Measurements from ENCODE around the gene DDX6. TPM values are rescaled to one million over a fixed set of nuclear protein-coding genes. Genes with fewer than 3 reads are reported as not detected.

The DDX6 gene
- polyA plus RNA-seq, 2 of the 4 experiments (the other 2 are of a cell fraction), result 36.3 to 41.4 TPM

DNA sequence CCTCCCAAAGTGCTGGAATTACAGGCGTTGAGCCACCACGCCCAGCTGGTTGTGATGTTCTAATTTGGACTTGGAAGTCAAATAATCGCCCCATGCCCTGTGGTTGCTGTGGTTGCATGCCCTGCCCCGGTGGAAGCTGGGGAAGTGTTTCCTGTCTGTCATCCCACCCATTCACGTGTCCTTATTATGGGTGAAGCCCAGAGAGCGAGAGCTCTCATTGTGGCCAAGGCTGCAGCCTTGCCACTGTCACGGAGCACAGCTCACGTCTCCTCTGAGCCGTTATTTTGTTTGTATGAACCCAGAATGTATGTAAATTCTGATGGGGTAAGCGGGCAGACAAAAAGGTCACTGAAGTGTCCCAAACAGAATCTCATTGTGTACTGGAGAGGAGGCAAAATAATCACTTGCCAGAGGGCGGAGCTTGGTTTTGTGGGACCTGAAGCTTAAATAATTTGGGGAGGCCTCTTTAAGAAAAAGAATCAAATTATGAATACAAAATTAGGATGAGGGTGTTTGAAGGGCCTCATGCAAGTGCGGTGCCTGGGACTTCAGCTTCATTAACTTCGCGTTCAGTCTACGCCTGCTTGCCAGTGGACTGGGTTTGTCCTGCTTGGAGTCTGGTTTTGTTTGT lies 85.7 kb downstream of the DDX6 start:
- Histone ChIP-seq H3K4me1 (no peaks in the 10 kb centered on the region), H3K4me3 (no peak overlapping the region), H3K27ac (no peak overlapping the region), H3K9me3 (0 out of 3 replicates have a peak, but pooled peaks cover 2% of the 10 kb centered on the region), H3K4me2 (no peak overlapping the region)
- no peak for ATAC-seq
- no peak for FAIRE-seq
- ChIA-PET POLR2A (no interaction called here), CTCF (interaction anchor here (0.6 to 3.1 kb wide), 3 partner anchors 15 to 85 kb away, joined by 3 to 19 read pairs (median 3); no protein-coding TSS in a partner anchor)
- no peak for DNase-seq (ENCODE audit: low read depth in 1 of 2, low spot score in 1 of 2)
- WGBS (ENCODE audit: missing lambda C conversion rate), result 87% methylated on average over 11 of the region's 15 CpGs
- TF ChIP-seq HES2 (IDR thresholded peaks at IDR 0.05) (no peak), HOXB13 (CRISPR knock-in tag; IDR thresholded peaks at IDR 0.05; ENCODE audit: low read depth) (no peak), CTCF (IDR thresholded peaks at IDR 0.05) (no peak), ESRRA (IDR thresholded peaks at IDR 0.05; ENCODE audit: borderline replicate concordance, low read length) (no peak), ZSCAN20 (CRISPR knock-in tag; IDR thresholded peaks at IDR 0.05) (no peak), ZFP36 (IDR thresholded peaks at IDR 0.05; ENCODE audit: borderline replicate concordance, partially characterized antibody) (no peak), EP300 (IDR thresholded peaks at IDR 0.05) (no peak), FOSL2 (IDR thresholded peaks at IDR 0.05) (no peak), FOSL2 (CRISPR knock-in tag; IDR thresholded peaks at IDR 0.05) (no peak), POLR2A (IDR thresholded peaks at IDR 0.05; ENCODE audit: low read length) (no peak), MYC (IDR thresholded peaks at IDR 0.05; ENCODE audit: borderline replicate concordance, low read length) (no peak), RCOR1 (IDR thresholded peaks at IDR 0.05; ENCODE audit: low read depth, low read length) (no peak), GATA3 (IDR thresholded peaks at IDR 0.05; ENCODE audit: borderline replicate concordance) (no peak), NR3C1 (IDR thresholded peaks at IDR 0.05) (no peak), FOSB (CRISPR knock-in tag; IDR thresholded peaks at IDR 0.05) (no peak), PBX3 (IDR thresholded peaks at IDR 0.05) (no peak), E2F6 (IDR thresholded peaks at IDR 0.05; ENCODE audit: borderline replicate concordance, low read depth) (no peak), HEYL (CRISPR knock-in tag; IDR thresholded peaks at IDR 0.05) (no peak), RFX5 (IDR thresholded peaks at IDR 0.05) (no peak), CBX8 (IDR thresholded peaks at IDR 0.05) (no peak)

GRCh38 chr11:118703563-118704106 lies 87.3 kb downstream of the DDX6 start:
- ATAC-seq (no peak), FAIRE-seq (no peak), DNase-seq (ENCODE audit: low read depth in 1 of 2, low spot score in 1 of 2) (no peak)
- Histone ChIP-seq H3K4me3 (no peak overlapping the region), H3K4me1 (no peaks in the 10 kb centered on the region), H3K9me3 (0 out of 3 replicates have a peak, but pooled peaks cover 2% of the 10 kb centered on the region), H3K27ac (no peak overlapping the region), H3K4me2 (no peak overlapping the region)
- ChIA-PET POLR2A (no interaction called here), CTCF (interaction anchor here (3.1 kb wide), 1 partner anchor 13 kb away, joined by 19 read pairs; no protein-coding TSS in a partner anchor)
- 92% methylated on average over 5 of the region's 5 CpGs for WGBS (ENCODE audit: missing lambda C conversion rate)
- TF ChIP-seq TP53 (CRISPR knock-in tag; IDR thresholded peaks at IDR 0.05), result no peak
- TF ChIP-seq SMC3 (IDR thresholded peaks at IDR 0.05), result no peak
- TF ChIP-seq TFCP2L1 (CRISPR knock-in tag; IDR thresholded peaks at IDR 0.05), result no peak
- no peak for TF ChIP-seq POLR2AphosphoS2 (conservative IDR thresholded peaks at IDR 0.05; ENCODE audit: low read length)
- no peak for TF ChIP-seq ATOH8 (CRISPR knock-in tag; IDR thresholded peaks at IDR 0.05; ENCODE audit: low read depth)
- TF ChIP-seq MAFK (IDR thresholded peaks at IDR 0.05; ENCODE audit: partially characterized antibody), result no peak
- TF ChIP-seq, protein P1, sequence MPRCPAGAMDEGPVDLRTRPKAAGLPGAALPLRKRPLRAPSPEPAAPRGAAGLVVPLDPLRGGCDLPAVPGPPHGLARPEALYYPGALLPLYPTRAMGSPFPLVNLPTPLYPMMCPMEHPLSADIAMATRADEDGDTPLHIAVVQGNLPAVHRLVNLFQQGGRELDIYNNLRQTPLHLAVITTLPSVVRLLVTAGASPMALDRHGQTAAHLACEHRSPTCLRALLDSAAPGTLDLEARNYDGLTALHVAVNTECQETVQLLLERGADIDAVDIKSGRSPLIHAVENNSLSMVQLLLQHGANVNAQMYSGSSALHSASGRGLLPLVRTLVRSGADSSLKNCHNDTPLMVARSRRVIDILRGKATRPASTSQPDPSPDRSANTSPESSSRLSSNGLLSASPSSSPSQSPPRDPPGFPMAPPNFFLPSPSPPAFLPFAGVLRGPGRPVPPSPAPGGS (IDR thresholded peaks at IDR 0.05), result no peak
- no peak for TF ChIP-seq CHD2 (IDR thresholded peaks at IDR 0.05; ENCODE audit: low read length, partially characterized antibody)
- no peak for TF ChIP-seq KDM5A (IDR thresholded peaks at IDR 0.05)
